HL-60/S4 treated with phorbol 12-myristate 13-acetate at 8.2 ng/mL for 4 days and 3 days (cell line): ENCODE results near the gene PDGFD.

Source experiments
- in situ Hi-C: fragments of 300-500 bp; cut with MboI; formaldehyde crosslinking; loops from 2 replicates; pipeline ENCODE4 v1.15.0; 2022; ENCODE audit warnings: low sequenced_read_pairs

Gene PDGFD

DNA sequence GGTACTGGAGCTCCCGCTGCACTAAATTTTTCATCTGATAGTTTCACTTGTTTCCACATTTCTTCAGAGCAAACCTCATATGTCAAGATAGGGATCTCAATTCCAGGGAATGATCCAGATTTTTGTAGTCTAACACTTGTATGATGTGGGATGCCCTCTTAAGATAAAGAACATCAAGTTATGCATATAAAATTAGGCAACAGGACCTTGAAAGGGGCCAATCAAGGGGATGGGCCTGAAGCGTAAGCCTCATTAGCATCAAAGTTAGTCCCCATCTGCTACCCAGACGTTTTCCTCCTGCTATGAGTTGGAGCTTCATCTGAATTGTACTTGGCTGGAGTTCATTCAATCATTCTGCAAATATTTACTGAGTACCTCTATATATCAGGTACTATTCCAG is 17.5 kb downstream of the PDGFD start:
- in situ Hi-C loops = no loop called here

DNA sequence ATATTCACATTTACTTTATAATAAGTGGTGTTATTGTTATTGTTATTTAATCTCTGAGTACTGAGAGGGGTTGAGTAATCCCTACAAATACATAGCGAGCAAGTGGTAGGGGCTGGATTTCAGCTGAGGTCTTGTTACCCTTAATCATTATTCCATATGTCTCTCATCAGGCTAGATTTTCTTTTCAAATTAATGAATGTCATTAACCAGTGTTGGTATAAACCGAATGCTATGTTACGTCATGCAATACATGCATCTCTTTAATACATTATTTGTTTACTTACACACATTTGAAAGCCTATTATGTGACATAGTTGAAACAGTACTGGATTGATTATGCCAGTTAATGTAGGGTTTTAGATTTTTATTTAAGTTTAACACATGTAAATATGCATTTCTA is 18.9 kb downstream of the PDGFD start:
- in situ Hi-C loops = no loop called here

GRCh38 chr11:104142698-104143097 is 21.2 kb downstream of the PDGFD start:
- in situ Hi-C loops = no loop called here

GRCh38 chr11:104136861-104137260 is 27.1 kb downstream of the PDGFD start:
- in situ Hi-C loops = no loop called here

DNA sequence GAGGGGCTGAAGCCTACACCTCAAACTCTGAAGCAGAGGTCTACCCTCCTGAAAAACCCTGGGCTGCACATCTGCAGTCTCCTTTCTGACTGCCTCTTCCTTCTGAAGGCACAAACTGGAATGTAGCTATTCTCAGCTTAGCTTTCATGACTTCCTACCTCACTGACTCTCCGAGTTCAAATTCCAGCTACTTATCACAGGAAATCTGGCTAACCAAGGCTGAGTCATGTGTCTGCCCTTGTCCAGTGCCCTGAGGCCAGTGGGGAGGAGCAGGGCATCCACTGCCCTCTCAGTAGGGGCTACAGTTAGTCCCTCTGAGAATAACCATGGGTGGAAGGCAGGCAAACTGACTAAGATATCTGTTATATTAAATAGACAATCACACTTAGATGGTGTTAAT is 29.2 kb downstream of the PDGFD start:
- in situ Hi-C loops = no loop called here

DNA sequence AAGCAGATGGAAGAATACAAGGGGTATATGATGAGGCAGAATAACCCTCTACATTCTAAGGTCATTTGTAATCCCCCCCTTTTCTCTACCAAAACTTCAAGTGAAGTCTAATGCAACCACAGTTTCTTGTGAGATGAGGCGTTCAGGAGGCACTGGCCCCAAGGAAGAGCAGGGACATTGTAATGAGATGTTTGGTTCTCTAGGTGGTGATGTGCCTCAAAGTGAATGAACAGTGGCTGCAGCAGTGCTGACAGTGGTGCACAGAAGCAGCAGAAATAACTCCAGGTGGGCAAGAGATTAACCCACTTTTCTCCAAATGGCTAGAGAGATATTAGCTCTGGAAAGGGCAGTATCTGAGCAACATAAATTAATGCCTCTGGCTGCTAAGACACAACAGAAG is 33.8 kb downstream of the PDGFD start:
- in situ Hi-C loops = no loop called here

DNA sequence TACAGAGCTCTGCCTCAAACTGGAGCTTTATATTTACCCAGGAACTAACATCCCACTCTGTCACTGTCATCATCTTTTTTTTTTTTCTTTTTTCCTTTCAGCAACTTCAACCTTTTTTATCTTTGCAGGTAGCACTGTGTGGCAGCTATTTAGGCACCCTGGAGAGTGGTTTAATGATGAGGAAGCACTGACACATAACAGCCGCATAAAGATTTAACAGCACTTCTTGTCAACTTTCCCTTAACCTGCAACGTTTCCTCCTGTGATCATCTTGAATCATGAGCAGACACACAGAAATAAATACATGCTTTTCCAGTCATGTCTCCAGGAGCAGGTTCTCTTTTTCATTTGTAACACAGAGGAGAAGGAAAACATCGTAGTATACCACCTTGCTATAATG is 34.8 kb downstream of the PDGFD start:
- in situ Hi-C loops = no loop called here

GRCh38 chr11:104127828-104128227 is 36.1 kb downstream of the PDGFD start:
- in situ Hi-C loops = no loop called here

GRCh38 chr11:104126464-104126863 is 37.5 kb downstream of the PDGFD start:
- in situ Hi-C loops = no loop called here

GRCh38 chr11:104124979-104125378 is 39.0 kb downstream of the PDGFD start:
- in situ Hi-C loops = no loop called here

GRCh38 chr11:104122836-104123235 is 41.1 kb downstream of the PDGFD start:
- in situ Hi-C loops = no loop called here

- in situ Hi-C loops = no loop called here
Observed at GRCh38 chr11:104122011-104122635, 41.8 kb downstream of the PDGFD start.

GRCh38 chr11:104120493-104121137 is 43.3 kb downstream of the PDGFD start:
- in situ Hi-C loops = no loop called here

DNA sequence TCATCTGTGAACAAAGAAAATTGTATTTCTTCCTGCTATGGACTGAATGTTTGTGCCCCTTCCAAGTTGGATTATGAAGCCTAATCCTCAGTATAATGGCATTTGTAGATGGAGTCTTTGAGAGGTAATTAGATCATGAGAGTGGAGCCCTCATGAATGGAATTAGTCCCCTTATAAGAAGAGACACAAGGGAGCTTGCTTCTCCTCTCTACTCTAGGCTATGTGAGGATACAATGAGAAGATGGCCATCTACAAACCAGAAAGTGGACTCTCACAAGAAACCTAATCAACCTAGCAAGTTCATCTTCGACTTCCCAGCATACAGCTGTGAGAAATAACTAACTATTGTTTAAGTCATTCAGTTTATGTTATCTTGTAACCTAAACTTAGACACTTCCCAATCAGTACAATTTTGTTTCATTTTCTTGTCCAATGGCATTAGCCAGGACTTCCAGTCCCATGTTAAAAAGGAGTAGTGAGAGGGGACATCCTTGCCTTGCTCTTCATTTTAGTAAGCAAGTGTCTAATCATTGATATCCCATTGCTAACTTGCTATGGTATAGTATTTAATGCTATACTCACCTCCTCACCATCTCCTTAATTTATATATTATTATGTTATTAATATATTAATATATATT is 45.7 kb downstream of the PDGFD start:
- in situ Hi-C loops = no loop called here

DNA sequence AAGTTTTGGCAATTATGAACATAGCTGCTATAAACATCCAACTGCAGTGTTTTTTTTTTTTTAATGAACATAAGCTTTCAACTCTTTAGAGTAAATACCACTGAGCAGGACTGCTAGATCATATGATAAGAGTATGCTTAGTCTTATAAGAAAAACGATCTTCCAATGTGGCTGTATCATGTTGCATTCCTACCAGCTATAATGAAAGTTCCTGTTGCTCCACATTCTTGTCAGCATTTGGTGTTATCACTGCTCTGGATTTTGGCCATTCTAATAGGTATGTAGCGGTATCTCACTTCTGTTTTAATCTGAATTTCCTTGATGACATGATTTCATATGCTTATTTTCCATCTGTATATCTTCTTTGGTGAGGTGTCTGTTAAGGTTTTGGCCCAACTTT is 50.4 kb downstream of the PDGFD start:
- in situ Hi-C loops = no loop called here

GRCh38 chr11:104106136-104106754 is 57.7 kb downstream of the PDGFD start:
- in situ Hi-C loops = no loop called here

- in situ Hi-C loops = no loop called here
Observed at GRCh38 chr11:104105155-104105554, 58.8 kb downstream of the PDGFD start.

DNA sequence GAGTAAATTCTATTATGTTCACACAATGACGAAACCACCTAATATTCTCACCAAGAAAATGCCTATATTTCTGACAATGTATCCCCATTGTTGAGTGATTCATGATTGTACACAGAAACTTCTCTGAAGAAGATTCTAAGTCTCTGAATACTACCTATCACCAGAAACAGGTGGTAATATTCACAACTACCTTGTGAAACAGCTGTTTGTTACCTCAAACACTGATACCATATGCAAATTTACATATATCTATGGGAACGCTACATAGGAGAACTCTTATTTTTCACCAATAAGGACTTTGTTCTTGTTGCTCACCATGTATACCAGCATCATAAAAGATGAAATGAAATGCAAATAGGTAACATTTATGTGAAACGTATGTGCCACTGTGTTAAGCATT is 59.3 kb downstream of the PDGFD start:
- in situ Hi-C loops = no loop called here

DNA sequence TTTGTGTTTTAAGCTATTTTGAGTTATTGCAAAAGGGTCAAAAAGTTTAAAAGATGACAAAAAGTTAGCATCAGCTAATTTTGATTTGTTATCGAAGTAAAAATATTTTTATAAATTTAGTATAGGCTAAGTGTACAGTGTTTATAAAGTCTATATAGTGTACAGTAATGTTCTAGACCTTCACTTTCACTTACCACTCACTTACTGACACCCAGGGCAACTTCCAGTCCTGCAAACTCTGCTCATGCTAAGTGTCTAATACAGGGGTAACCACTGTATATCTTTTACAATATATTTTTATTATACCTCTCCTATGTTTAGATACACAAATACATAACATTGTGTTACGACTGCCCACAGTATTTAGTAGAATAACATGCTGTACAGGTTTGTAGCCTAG is 59.7 kb downstream of the PDGFD start:
- in situ Hi-C loops = no loop called here

DNA sequence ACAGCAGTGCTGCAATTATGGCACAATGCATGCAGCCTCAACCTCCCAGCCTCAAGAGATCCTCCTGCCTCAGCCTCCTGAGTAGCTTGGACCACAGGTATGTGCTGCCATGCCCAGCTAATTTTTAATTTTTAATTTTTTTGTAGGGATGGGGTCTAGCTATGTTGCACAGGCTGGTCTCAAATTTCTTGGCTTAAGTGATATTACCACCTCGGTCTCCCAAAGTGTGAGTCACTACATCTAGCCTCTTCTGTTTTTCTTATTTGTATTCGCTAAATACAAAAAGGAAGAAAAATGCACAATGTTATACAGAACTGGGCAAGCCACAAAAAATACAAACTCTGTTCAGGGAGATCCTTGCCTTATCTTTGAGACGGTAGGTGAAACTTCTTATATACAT is 65.4 kb downstream of the PDGFD start:
- in situ Hi-C loops = no loop called here

DNA sequence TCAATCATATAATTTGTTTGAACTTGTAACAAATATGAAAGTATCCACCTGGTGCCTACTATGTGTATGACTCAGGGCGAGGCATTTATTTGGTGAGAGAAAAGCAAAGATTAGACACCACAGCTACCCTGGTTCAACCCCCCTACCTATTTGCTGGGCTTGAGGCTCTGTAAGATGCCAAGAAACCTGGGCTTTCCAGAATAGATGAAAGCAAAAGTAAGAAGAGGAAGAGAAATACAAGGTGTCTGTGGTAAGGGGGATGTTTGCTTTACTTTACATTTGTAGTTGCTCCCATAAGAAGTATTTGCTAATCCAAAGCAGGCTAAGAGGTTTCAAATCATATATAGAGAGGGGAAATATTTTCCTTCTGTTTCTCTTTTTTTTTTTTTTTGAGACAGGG is 65.8 kb downstream of the PDGFD start:
- in situ Hi-C loops = no loop called here

DNA sequence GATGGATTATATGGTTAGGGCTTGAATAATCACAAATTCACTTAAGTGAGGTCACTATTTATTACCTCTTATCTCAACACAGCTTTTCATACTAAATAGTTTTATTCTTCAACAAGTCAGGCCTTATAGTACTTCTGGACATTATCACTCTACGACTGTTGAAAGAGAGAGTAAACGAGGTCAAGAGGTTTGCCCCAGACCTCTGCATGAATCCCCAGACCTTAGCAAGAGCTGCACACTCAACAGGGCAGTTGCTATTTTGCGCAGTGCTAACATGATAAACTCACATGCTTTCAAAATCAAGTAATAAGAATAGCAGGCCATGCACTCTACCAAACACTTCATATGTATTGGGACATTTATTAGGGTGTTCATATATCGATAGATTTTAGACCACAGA is 67.0 kb downstream of the PDGFD start:
- in situ Hi-C loops = no loop called here
